OCI-LY3 (cell line): ENCODE data around the gene RGS6.

Source experiments
- CTCF ChIP-seq: fragments of 200-600, 300-600 bp; sonication (generic); IDR thresholded peaks from 2 replicates; pipeline ENCODE4 v1.5.1; 2014; ENCODE audit warnings: antibody characterized with exemption, low read length, low read depth
- EZH2phosphoT487 ChIP-seq: fragments of 200-600 bp; shearing (Covaris generic); IDR thresholded peaks from 2 replicates; pipeline ENCODE4 v1.6.1; 2018; ENCODE audit warnings: antibody characterized with exemption, mixed run types, low read depth

- no peak for TF ChIP-seq EZH2phosphoT487
- TF ChIP-seq CTCF: no peak
Measured at GRCh38 chr14:72081137-72081536, 148.9 kb downstream of the RGS6 start.
